GM18870 (cell line): ENCODE measurements around the gene CD163.
"Not testable (repeated sequence)": the region's sequence is repeated elsewhere in the genome, so short reads cannot be mapped to it uniquely, and the experiment has no call there.

Experiments
- ATAC-seq: cut with Tn5 transposase; IDR thresholded peaks from one replicate; pipeline ENCODE4 v1.9.1; 2021; ENCODE audit warnings: moderate library complexity; ENCODE audit not compliant: unreplicated experiment

Gene CD163

DNA sequence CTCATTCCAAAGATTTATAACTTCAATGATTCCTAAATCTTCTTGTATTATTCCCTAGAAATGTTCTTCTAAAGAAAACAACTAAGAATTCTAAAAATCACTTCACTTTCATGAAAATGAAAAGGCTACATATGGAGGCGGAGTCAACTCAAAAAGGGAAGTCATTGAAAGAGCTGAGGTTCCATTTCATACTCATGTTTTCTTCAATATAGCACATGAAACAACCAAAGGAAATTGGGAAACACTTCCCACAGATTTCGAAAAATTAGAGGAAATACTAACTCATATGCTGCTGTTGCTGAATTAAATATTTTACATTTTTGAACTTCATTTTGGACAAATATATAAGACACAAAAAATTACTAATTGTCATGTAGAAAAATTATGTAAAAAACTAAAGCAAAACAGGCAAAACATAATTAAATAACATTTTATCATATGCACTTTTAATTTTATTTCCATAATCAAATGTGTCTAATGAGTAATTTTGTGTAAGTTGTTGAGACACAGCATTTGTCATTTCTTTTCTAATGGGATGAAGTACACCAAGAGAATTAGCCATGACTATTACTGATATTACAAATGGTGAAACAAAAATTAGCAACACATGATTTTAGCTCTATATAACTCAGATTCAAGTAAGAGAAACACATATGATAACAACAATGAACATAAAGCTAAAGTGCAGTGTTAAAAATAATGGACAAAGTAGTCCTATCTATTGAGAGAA, at the start of gene CD163:
TSS of gene CD163 (minus strand) at position 92 of the 730 bp plus-strand sequence. CDS start at position 5, 87 bp downstream.
- ATAC-seq: no peak

DNA sequence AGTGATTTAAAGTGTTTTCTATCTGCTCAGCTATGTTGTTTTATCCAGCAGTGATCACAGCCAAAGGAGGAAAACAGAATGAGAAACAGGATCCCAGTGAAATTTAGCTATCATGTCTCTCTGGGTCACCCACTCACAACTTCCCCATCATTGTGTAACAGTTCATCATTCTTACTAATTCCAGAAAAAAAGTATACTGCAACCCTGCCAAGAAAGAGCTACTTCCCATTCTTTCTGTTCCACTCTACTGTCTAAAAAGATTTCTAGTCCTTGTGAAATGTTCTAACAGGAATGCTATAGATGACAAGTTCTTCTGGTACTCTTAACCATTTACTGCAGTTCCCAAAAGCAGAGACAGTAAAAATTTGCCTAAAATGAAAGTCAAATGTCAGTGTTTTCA, 39.2 kb upstream of the CD163 start:
- no peak for ATAC-seq

DNA sequence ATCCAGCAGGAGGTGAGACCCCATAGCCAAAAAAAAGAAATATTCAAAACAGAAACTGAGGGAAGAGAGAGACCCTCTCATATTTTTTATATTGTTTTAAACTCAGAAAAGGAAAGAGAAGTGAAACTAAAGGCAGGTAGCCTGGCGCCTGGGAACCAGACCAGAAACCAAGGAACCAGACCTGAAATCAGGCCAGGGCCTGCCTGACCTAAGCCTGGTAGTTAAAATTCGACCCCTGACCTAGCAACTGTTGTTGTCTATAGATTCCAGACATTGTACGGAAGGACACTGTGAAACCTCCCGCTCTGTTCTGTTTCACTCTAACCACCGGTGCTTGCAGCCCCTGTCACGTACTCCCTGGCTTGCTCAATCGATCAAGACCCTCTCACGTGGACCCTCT, 38.5 kb upstream of the CD163 start:
- ATAC-seq: no peak

DNA sequence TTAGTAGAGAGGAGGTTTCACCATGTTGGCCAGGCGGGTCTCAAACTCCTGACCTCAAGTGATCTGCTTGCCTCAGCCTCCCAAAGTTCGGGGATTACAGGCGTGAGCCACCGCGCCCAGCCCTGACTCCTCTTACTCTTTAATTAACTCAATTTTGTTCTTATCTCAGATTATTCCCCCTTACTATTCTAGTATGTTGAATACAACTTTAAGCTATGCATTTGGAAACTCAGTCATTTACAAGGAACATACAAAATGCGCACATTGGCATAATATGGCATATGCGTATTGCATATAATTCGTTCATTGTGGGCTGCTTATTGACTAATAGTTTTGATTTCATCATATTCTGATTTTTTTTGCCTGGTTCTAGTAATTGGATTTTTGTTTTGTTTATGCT, 10.8 kb upstream of the CD163 start:
- no peak for ATAC-seq

DNA sequence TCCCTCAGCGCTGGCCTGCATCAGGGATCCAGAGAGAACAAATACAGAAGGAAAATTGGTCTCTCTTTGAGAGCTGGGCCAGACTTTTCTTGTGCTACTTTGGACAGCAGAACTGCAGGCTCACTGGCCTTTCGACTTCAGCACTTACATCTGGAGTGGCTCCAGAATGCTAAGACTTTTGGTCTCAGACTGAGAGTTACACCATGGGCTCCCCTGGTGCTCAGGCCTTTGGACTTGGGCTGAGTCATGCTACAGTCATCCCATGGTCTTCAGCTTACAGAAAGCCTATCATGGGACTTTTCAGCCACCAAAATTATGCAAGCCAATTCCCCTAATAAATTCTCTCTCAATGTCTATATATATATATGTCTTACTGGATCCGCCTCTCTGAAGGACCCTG, 9.0 kb upstream of the CD163 start:
- ATAC-seq: no peak

DNA sequence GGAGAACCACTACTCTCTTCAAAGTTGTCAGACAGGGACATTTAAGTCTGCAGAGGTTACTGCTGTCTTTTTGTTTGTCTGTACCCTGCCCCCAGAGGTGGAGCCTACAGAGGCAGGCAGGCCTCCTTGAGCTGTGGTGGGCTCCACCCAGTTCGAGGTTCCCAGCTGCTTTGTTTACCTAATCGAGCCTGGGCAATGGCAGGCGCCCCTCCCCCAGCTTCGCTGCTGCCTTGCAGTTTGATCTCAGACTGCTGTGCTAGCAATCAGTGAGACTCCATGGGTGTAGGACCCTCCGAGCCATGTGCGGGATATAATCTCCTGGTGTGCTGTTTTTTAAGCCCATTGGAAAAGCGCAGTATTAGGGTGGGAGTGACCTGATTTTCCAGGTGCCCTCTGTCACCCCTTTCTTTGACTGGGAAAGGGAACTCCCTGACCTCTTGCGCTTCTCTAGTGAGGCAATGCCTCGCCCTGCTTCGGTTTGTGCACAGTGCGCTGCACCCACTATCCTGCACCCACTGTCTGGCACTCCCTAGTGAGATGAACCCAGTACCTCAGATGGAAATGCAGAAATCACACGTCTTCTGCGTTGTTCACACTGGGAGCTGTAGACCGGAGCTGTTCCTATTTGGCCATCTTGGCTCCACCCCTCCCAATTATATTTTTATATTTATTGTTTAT, 6.4 kb upstream of the CD163 start:
- not testable (repeated sequence) for ATAC-seq

DNA sequence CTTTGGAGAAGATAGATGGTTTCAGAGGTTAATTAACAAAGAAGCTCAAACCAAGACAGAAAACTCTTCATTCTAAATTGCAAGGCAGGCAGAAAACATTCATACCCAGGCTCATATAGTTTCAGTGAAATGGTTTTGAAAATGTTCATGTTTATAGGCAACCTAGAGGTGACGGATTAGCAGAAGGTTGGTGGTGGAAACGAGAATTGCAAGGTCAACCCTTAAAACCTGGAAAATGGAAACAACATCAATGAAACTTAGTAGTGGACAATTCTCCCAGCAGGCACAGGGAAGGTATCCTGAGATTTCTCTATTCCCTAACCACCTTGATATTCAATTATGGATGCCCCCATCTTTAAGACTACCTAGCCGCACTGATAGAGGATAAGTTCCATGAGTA, 965 bp downstream of the CD163 start:
- no peak for ATAC-seq

DNA sequence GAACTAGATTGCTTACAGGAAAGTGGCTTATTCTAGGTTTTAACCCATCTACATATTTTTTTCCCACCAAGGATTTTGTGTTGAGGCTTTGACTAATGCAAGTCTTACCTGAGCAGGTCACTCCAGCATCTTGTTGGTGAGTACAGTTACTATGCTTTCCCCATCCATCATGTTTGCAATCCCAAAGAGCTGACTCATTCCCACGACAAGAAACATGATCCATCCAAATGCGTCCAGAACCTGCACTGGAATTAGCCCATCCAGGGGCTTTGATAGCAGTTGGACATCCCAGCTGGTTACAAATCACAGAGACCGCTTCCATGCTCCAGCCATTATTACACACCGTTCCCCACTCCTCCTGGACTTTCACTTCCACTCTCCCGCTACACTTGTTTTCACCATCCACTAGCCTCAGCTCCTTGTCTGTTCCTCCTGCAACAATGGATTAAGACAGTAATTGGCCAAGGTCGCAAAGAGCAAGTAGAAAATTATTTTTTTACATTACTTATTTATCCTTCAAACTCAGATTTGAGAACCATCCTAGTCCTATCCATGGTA, 2.5 kb downstream of the CD163 start:
- ATAC-seq: no peak

DNA sequence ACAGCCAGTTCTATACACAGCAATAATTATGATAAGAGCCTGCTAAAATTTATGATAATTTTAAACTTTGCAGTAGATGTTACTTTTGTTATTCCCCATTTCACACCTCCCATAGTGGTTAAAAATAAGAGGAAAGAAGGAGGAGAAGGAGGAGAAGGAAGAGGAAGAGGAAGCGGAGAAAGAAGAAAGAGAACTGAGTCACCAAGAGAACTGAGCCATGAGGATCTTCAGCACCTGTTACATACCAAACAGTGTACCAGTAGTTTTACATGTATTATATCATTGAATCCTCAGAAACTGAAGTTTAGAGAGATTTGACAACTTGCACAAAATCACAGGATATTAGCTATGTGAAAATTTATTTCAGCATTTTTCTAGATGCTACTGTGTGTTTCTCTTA, 3.9 kb downstream of the CD163 start:
- no peak for ATAC-seq

DNA sequence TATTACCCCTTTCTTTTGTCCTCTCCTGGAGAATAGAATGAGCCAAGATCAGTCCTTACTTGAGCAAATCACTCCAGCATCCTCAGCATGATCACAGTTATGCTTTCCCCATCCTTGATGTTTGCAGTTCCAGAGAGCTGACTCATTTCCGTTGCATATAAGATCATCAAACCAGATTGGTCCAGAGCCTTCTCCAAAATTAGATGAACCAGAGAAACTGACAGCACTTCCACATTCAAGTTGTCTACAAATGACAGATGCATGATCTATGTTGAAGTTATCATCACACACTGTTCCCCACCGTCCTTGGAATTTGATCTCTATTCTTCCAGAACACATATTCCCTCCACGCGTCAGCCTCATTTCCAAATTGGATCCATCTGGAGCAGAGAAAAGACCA, 4.8 kb downstream of the CD163 start:
- no peak for ATAC-seq

DNA sequence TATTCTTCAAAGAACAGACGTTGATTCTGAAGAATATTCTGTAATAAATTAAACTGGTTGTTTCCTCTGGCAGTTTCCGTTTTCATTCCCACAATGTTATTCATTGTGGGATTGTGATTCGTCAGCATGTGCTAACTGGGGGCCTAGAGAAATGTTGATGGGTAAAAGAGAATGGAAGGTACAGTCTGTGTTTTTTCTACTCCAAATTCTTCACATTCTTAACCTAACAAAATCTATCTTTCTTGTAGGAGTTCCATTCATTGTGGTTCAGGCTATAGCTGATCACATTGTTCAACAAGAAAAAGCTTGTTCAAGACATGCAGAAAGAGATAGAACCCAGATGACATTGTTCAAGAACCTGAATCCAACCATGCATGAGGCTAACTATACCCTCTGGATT, 5.9 kb downstream of the CD163 start:
- ATAC-seq: no peak

DNA sequence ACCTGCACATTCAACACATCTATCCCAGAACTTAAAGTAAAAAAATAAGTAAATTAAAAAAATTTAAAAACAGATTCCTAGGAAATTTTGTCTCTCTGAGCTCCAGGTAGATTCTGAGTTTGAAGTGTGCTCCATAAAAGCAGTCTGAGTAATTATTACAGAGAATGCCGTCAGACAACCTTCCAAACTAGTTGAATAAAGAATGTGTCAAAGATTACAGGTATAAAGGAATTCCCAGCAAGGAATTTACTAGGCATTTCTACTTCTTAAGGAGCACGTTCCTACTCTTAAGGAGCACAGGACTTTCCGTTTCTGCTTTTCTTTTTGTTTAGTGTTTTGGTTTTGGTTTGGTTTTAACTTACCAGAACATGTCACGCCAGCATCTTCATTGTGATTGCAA, 7.1 kb downstream of the CD163 start:
- ATAC-seq: no peak

DNA sequence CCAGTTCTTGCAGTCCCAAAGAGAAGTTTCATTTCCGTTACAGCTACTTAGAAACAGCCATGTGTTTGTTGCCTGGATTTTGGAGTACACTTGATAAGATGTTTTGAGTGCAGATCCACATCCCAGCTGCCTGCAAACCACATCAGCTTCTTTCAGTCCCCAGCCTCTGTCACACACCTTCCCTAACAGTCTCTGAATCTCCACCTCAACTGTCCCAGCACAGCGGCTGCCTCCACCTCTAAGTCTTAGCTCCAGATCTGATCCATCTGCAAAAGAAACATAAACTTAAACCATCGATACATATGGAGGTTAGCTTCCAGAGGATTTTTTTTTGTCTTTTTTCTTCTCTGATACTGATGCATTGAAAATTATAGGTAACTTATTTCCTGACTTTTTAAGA, 8.4 kb downstream of the CD163 start:
- ATAC-seq: no peak

DNA sequence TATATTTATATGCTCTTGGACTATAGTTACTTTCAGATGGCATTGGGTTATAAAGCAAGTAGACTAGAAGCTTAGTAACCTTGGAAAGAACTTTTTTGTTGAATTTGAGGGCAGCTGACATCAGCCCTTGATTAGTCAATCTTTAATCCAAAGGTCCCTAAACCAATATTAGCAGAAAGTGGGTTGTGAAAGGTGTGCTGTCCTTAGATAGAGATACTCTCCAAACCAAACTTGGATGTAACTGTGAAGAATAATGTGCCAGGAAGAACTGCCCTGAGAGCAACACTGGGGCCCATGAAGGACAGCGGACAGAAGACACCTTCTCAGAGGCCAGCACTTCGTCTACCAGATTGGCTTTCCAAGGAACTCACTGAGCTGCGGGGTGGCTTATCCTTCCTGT, 10.6 kb downstream of the CD163 start:
- no peak for ATAC-seq

DNA sequence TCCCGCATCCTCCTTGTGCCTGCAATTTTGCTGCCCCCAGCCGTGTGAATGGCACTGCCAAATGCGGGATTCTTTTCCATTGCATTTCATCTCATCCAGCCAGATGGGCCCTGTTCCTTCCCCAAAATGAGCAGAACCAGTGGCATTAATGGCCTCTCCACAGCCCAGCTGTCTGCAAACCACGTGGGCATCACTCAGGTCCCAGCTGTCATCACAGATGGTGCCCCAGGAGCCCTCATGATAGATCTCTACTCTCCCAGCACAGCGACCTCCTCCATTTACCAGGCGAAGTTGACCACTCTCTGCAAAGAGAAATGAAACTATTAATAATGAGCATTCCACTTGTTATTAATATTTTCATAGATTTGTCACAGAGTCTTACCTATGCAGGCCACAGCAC, 17.1 kb downstream of the CD163 start:
- no peak for ATAC-seq

DNA sequence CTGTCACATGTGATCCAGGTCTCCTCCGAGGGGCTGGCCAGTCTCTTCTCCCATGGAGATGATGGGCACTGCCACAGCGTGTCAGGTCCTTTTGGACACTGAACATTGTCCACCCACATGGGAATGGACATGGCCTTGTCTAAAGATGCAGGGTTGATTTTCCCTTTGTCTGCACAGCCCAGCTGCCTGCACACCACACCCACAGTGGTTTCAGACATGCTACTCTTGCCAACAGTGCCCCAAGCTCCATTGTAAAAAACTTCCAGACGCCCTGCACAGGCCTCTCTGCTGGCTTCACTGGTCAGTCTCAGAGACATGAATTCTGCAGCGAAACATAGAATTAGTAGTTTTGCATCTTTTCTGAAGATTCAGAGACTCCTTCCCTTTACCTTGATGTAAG, 18.5 kb downstream of the CD163 start:
- ATAC-seq: no peak

DNA sequence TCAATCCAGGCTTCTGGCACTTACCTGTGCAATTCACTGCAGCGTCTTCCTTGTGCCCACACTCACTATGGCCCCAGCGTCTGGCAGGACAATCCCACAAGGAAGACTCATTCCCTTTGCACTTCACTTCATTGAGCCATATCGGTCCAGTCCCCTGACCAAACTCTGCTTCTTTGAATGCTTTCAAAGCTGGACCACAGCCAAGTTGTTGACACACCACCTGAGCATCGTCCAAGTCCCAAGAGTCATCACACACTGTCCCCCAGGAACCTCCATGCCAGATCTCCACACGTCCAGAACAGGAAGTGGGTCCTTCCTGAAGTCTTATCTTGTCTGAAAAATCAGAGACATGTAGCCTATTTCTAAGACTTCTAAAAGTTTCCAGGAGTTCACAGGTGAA, 20.2 kb downstream of the CD163 start:
- ATAC-seq: no peak

DNA sequence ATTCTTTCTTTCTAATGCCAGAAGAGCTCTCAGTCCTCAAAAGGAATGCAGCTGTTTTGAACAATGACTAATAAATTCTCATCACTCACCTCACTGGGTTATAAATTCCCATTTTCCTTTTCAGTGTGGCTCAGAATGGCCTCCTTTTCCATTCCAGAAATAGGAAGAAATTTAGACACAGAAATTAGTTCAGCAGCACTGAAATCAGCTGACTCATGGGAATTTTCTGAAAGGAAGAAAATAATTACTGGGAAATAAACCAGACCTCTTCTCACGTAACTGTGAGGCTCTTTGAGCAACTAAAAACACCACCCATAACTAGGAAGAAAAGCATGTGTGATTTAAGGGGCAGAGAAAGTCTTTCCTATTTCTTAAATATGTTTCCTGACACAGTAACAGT, 23.8 kb downstream of the CD163 start:
- no peak for ATAC-seq

DNA sequence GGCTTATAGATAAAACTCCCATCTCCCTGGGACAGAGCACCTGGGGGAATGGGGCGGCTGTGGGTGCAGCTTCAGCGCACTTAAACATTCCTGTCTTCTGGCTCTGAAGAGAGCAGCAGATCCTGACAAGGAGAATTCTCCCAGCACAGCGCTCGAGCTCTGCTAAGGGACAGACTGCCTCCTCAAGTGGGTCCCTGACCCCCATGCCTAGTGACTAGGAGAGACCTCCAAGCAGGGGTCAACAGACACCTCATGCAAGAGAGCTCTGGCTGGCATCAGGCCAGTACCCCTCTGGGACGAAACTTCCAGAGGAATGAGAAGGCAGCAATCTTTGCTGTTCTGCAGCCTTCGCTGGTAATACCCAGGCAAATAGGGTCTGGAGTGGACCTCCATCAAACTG, 31.5 kb downstream of the CD163 start:
- no peak for ATAC-seq

DNA sequence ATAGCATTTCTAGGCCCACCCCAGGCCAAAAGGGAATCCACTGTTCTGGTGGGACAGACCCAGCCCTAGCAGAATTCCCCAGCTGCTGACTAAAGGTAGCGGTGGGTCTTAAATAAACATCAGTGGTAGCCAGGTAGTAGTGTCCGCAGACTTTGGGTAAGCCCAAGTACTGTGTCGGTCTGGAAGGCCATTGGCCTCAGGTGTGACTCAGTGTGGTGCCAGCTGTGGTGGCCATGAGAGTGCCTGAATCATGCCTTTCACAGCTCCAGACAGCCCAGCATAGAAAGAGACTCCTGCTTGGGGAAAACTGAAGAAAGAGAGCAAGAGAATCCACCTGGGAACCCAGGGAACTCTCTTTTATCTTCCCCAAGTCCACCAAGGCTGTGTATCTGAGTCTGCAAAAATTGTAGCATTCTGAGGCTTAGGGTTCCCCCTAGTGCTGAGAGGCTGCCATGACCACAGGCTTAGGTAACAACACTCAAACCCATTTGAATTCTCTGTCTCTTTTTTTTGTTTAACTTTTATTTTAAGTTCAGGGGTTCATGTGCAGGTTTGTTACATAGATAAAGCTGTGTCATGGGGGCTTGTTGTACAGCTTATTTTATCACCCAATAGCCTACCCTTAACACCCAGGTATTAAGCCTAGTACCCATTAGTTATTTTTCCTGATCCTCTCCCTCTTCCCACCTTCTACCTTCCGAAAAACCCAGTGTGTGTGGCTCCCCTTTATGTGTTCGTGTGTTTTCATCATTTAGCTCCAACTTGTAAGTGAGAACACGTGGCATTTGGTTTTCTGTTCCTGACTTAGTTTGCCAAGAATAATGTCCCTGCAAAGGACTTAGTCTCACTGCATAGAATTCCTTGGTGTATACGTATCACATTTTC, 43.0 kb downstream of the CD163 start:
- no peak for ATAC-seq

DNA sequence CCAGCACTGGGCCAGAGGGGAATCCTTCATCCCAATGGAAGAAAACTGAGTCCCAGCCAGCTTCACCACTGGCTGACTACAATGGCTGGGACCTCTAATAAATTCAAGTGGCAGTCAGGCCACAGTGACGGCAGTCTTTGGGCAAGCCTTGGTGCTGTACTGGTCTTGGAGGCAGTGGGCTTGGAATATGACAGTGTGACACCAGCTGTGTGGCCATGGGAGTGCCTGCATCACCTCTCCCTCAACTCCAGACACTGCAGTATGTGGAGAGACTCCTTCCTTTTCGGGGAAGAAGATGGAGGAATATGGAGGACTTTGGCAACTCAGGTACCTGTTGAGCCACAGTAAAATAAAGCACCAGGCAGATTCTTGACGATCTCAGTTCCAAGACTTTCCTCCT, 43.6 kb downstream of the CD163 start:
- ATAC-seq: no peak

DNA sequence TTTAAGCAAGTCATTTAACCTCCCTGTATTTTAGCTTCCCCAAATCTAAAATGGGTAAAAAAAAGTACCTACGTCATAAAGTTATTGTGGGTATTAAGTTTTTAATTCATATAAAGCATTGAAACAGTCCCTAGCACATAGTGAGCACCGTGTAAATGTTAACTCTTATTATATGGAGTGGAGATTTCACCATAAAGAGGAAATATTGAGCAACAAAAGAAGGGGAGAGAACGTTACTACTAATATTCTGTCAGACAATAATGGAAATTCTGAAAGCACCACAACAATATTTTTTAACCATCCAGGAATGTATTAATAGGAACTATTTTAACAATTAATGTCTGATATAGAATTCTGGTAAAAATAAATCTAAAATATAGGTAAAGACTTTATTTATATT, 51.8 kb downstream of the CD163 start:
- no peak for ATAC-seq
